ENCODE data around the gene CD180.

CD180 gene

GRCh38 chr5:67198917-67199316, 2.3 kb upstream of the CD180 start:
- DNase-seq, result no peak
- Histone ChIP-seq H3K27ac (ENCODE audit: insufficient read depth in 1 of 2, low read depth in 1 of 2, low read length in 2 of 2, poor library complexity in 1 of 2, severe bottlenecking in 2 of 2) (no peak overlapping the region), H3K4me1 (ENCODE audit: control extremely low read depth in 1 of 4, control insufficient read depth in 4 of 4, insufficient read depth in 4 of 4, low read length in 3 of 4) (peaks cover 21 to 66% (median 50%) of the 10 kb centered on the region in 4 experiments), H3K9me3 (ENCODE audit: control extremely low read depth in 1 of 5, control insufficient read depth in 4 of 5, insufficient read depth in 2 of 5, low read depth in 1 of 5, low read length in 4 of 5) (peaks cover 0 to 2% (median 0%) of the 10 kb centered on the region in 5 experiments), H3K36me3 (ENCODE audit: control insufficient read depth in 4 of 4, insufficient read depth in 4 of 4, low read length in 3 of 4) (no peaks in the 10 kb centered on the region), H3K4me3 (ENCODE audit: control insufficient read depth in 1 of 7, extremely low read depth in 1 of 7, insufficient read depth in 4 of 7, low read depth in 2 of 7, low read length in 6 of 7) (no peak overlapping the region), H3K27me3 (replicated peaks in 2 of 5; ENCODE audit: control insufficient read depth in 4 of 5, insufficient read depth in 5 of 5, low read length in 4 of 5) (no peaks in the 10 kb centered on the region)
- CTCF ChIA-PET, result interaction anchor here (17.4 kb wide), 1 partner anchor 36 kb away, joined by 374 read pairs; no protein-coding TSS in a partner anchor
- POLR2A ChIA-PET, result no interaction called here
- 17% methylated on average over 1 of the region's 1 CpG for WGBS (ENCODE audit: insufficient coverage)

- CTCF ChIA-PET, result interaction anchor here (1.6 to 17.4 kb wide), 3 partner anchors 9 to 35 kb away, joined by 7 to 374 read pairs (median 8); no protein-coding TSS in a partner anchor
- Histone ChIP-seq H3K27me3 (replicated peaks in 2 of 5; ENCODE audit: control insufficient read depth in 4 of 5, insufficient read depth in 5 of 5, low read length in 4 of 5) (no peaks in the 10 kb centered on the region), H3K27ac (ENCODE audit: insufficient read depth in 1 of 2, low read depth in 1 of 2, low read length in 2 of 2, poor library complexity in 1 of 2, severe bottlenecking in 2 of 2) (no peak overlapping the region), H3K9me3 (ENCODE audit: control extremely low read depth in 1 of 5, control insufficient read depth in 4 of 5, insufficient read depth in 2 of 5, low read depth in 1 of 5, low read length in 4 of 5) (peaks cover 0 to 2% (median 0%) of the 10 kb centered on the region in 5 experiments), H3K36me3 (ENCODE audit: control insufficient read depth in 4 of 4, insufficient read depth in 4 of 4, low read length in 3 of 4) (no peaks in the 10 kb centered on the region), H3K4me3 (ENCODE audit: control insufficient read depth in 1 of 7, extremely low read depth in 1 of 7, insufficient read depth in 4 of 7, low read depth in 2 of 7, low read length in 6 of 7) (no peak overlapping the region), H3K4me1 (ENCODE audit: control extremely low read depth in 1 of 4, control insufficient read depth in 4 of 4, insufficient read depth in 4 of 4, low read length in 3 of 4) (peaks cover 18 to 69% (median 47%) of the 10 kb centered on the region in 4 experiments)
- POLR2A ChIA-PET, result no interaction called here
- no CpG with 5 or more reads among the region's 1 CpG for WGBS (ENCODE audit: insufficient coverage)
- DNase-seq, result no peak
Measured at GRCh38 chr5:67197536-67197935, 937 bp upstream of the CD180 start.

GRCh38 chr5:67195406-67196275, 958 bp downstream of the CD180 start:
- Histone ChIP-seq H3K9me3 (ENCODE audit: control extremely low read depth in 1 of 5, control insufficient read depth in 4 of 5, insufficient read depth in 2 of 5, low read depth in 1 of 5, low read length in 4 of 5) (no peaks in the 10 kb centered on the region), H3K4me1 (ENCODE audit: control extremely low read depth in 1 of 4, control insufficient read depth in 4 of 4, insufficient read depth in 4 of 4, low read length in 3 of 4) (peaks cover 12 to 63% (median 40%) of the 10 kb centered on the region in 4 experiments), H3K27me3 (replicated peaks in 2 of 5; ENCODE audit: control insufficient read depth in 4 of 5, insufficient read depth in 5 of 5, low read length in 4 of 5) (no peaks in the 10 kb centered on the region), H3K36me3 (ENCODE audit: control insufficient read depth in 4 of 4, insufficient read depth in 4 of 4, low read length in 3 of 4) (no peaks in the 10 kb centered on the region), H3K27ac (ENCODE audit: insufficient read depth in 1 of 2, low read depth in 1 of 2, low read length in 2 of 2, poor library complexity in 1 of 2, severe bottlenecking in 2 of 2) (peak overlapping the region in 1 of 2 experiments; percentile 17), H3K4me3 (ENCODE audit: control insufficient read depth in 1 of 7, extremely low read depth in 1 of 7, insufficient read depth in 4 of 7, low read depth in 2 of 7, low read length in 6 of 7) (peak overlapping the region in 2 of 7 experiments; percentile 9 to 14)
- ChIA-PET CTCF (interaction anchor here (1.5 to 17.4 kb wide), 4 partner anchors 11 to 33 kb away, joined by 3 to 374 read pairs (median 7); no protein-coding TSS in a partner anchor), POLR2A (no interaction called here)
- WGBS (ENCODE audit: insufficient coverage), result 96% methylated on average over 3 of the region's 7 CpGs
- no peak for DNase-seq

GRCh38 chr5:67194166-67194565, 2.4 kb downstream of the CD180 start:
- ChIA-PET POLR2A (no interaction called here), CTCF (interaction anchor here (1.3 to 4.2 kb wide), 2 partner anchors 8 to 12 kb away, joined by 6 to 19 read pairs; no protein-coding TSS in a partner anchor)
- Histone ChIP-seq H3K4me3 (ENCODE audit: control insufficient read depth in 1 of 7, extremely low read depth in 1 of 7, insufficient read depth in 4 of 7, low read depth in 2 of 7, low read length in 6 of 7) (no peak overlapping the region), H3K27ac (ENCODE audit: insufficient read depth in 1 of 2, low read depth in 1 of 2, low read length in 2 of 2, poor library complexity in 1 of 2, severe bottlenecking in 2 of 2) (no peak overlapping the region), H3K36me3 (ENCODE audit: control insufficient read depth in 4 of 4, insufficient read depth in 4 of 4, low read length in 3 of 4) (peaks cover 0 to 4% (median 0%) of the 10 kb centered on the region in 4 experiments), H3K27me3 (replicated peaks in 2 of 5; ENCODE audit: control insufficient read depth in 4 of 5, insufficient read depth in 5 of 5, low read length in 4 of 5) (no peaks in the 10 kb centered on the region), H3K9me3 (ENCODE audit: control extremely low read depth in 1 of 5, control insufficient read depth in 4 of 5, insufficient read depth in 2 of 5, low read depth in 1 of 5, low read length in 4 of 5) (no peaks in the 10 kb centered on the region), H3K4me1 (ENCODE audit: control extremely low read depth in 1 of 4, control insufficient read depth in 4 of 4, insufficient read depth in 4 of 4, low read length in 3 of 4) (peaks cover 7 to 59% (median 32%) of the 10 kb centered on the region in 4 experiments)
- DNase-seq, result peak in 1 of 3 donors; percentile 36
- WGBS (ENCODE audit: insufficient coverage), result 60% methylated on average over 1 of the region's 3 CpGs

- Histone ChIP-seq H3K4me3 (ENCODE audit: control insufficient read depth in 1 of 7, extremely low read depth in 1 of 7, insufficient read depth in 4 of 7, low read depth in 2 of 7, low read length in 6 of 7) (peak overlapping the region in 2 of 7 experiments; percentile 23 to 38), H3K4me1 (ENCODE audit: control extremely low read depth in 1 of 4, control insufficient read depth in 4 of 4, insufficient read depth in 4 of 4, low read length in 3 of 4) (peaks cover 4 to 61% (median 32%) of the 10 kb centered on the region in 4 experiments), H3K36me3 (ENCODE audit: control insufficient read depth in 4 of 4, insufficient read depth in 4 of 4, low read length in 3 of 4) (peaks cover 0 to 4% (median 0%) of the 10 kb centered on the region in 4 experiments), H3K27ac (ENCODE audit: insufficient read depth in 1 of 2, low read depth in 1 of 2, low read length in 2 of 2, poor library complexity in 1 of 2, severe bottlenecking in 2 of 2) (peak overlapping the region in 1 of 2 experiments; percentile 58), H3K9me3 (ENCODE audit: control extremely low read depth in 1 of 5, control insufficient read depth in 4 of 5, insufficient read depth in 2 of 5, low read depth in 1 of 5, low read length in 4 of 5) (no peaks in the 10 kb centered on the region), H3K27me3 (replicated peaks in 2 of 5; ENCODE audit: control insufficient read depth in 4 of 5, insufficient read depth in 5 of 5, low read length in 4 of 5) (no peaks in the 10 kb centered on the region)
- CTCF ChIA-PET, result interaction anchor here (1.3 to 4.2 kb wide), 4 partner anchors 9 to 27 kb away, joined by 4 to 19 read pairs (median 6); no protein-coding TSS in a partner anchor
- DNase-seq, result no peak
- POLR2A ChIA-PET, result interaction anchor here (0.8 kb wide), 1 partner anchor 27 kb away, joined by 3 read pairs; no protein-coding TSS in a partner anchor
- WGBS (ENCODE audit: insufficient coverage), result no CpG with 5 or more reads among the region's 2 CpGs
Measured at GRCh38 chr5:67193439-67193807, 3.2 kb downstream of the CD180 start.

- DNase-seq, result peak in 2 of 3 donors; percentile 69 to 78
- Histone ChIP-seq H3K36me3 (ENCODE audit: control insufficient read depth in 4 of 4, insufficient read depth in 4 of 4, low read length in 3 of 4) (peaks cover 0 to 4% (median 0%) of the 10 kb centered on the region in 4 experiments), H3K27me3 (replicated peaks in 2 of 5; ENCODE audit: control insufficient read depth in 4 of 5, insufficient read depth in 5 of 5, low read length in 4 of 5) (no peaks in the 10 kb centered on the region), H3K4me3 (ENCODE audit: control insufficient read depth in 1 of 7, extremely low read depth in 1 of 7, insufficient read depth in 4 of 7, low read depth in 2 of 7, low read length in 6 of 7) (peak overlapping the region in 2 of 7 experiments; percentile 23 to 38), H3K4me1 (ENCODE audit: control extremely low read depth in 1 of 4, control insufficient read depth in 4 of 4, insufficient read depth in 4 of 4, low read length in 3 of 4) (peaks cover 6 to 67% (median 37%) of the 10 kb centered on the region in 4 experiments), H3K9me3 (ENCODE audit: control extremely low read depth in 1 of 5, control insufficient read depth in 4 of 5, insufficient read depth in 2 of 5, low read depth in 1 of 5, low read length in 4 of 5) (no peaks in the 10 kb centered on the region), H3K27ac (ENCODE audit: insufficient read depth in 1 of 2, low read depth in 1 of 2, low read length in 2 of 2, poor library complexity in 1 of 2, severe bottlenecking in 2 of 2) (peak overlapping the region in 1 of 2 experiments; percentile 58)
- ChIA-PET POLR2A (interaction anchor here (0.8 kb wide), 1 partner anchor 26 kb away, joined by 3 read pairs; no protein-coding TSS in a partner anchor), CTCF (interaction anchor here (1.3 to 4.2 kb wide), 4 partner anchors 10 to 27 kb away, joined by 4 to 19 read pairs (median 6); no protein-coding TSS in a partner anchor)
- 54% methylated on average over 5 of the region's 9 CpGs for WGBS (ENCODE audit: insufficient coverage)
Measured at GRCh38 chr5:67192719-67193438, 3.7 kb downstream of the CD180 start.

Data from common myeloid progenitor, CD34-positive (primary cell).